GM18951 (cell line): ENCODE data around the gene RANGAP1.

Experiments used
- POLR2A ChIP-seq: IDR thresholded peaks from 4 replicates; pipeline ENCODE4 v1.6.1; 2011; ENCODE audit warnings: mild to moderate bottlenecking; ENCODE audit not compliant: insufficient read length, insufficient read depth; ENCODE audit errors: extremely low read depth
- in situ Hi-C: fragments of 300-500 bp; cut with MboI; formaldehyde crosslinking; loops from one replicate; pipeline ENCODE4 v1.12.0; 2022; ENCODE audit warnings: low sequenced_read_pairs, mixed read lengths, inconsistent platforms; ENCODE audit not compliant: unreplicated experiment

Gene RANGAP1

DNA sequence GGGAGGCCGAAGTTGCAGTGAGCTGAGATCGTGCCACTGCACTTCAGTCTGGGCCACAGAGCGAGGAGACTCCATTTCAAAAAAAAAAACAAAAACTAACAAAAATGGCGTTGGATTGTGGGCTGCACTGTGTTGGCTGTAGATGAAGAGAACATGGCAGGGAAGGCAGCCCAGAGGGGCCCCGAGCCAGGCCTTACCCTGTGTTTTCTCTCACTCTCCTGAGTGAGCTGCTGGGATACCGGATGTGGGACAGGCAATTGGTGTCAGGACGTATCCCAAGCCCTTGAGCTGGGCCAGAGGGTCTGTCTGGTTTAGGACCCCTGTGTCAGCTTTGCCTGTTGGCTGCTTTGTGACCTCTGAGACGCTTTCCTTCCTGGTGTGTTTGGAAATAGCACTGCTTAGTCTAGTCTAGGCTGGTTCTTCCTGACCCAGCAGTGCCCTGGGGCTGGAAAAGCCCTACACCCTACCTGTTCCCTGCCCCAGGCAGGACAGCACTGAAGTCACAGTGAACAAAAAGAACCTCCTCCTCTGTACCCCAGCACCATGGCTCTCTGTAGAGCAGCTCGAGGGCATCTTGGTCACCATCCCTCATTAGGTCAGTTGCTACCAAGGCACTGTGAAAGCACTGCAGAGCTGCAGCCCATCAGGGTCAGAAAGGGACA, 63.0 kb downstream of the RANGAP1 start:
- in situ Hi-C loops: no loop called here
- no peak for TF ChIP-seq POLR2A

DNA sequence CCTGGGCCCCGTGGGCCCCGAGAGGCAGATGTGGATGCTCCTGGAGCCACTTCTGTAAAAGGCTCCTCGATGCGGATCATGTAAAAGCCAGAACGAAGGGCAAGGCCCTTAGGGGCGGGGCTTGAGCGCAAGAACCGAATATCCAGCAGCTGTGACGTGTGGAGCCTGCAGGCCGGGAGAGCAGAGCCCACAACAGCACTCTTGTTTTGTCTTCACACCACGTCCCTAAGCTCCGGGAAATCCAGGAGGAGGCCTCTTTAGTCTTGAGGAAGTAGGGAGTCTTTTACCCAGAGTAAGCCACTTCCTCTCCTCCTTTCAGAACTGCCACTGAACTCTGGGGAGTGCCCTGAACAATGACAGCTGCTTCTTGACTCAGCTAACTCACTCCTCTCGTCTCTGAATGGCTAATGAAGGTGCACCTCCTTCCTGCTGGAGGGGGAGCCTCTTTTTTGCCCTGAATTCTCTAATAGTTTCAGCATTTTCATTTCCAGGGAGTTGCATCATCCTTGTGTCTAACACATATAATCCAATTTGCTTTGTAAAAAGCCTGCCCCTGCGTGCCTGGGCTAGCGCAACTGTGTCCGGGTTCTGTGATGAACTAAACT, 68.3 kb downstream of the RANGAP1 start:
- in situ Hi-C loops: no loop called here
- no peak for TF ChIP-seq POLR2A

DNA sequence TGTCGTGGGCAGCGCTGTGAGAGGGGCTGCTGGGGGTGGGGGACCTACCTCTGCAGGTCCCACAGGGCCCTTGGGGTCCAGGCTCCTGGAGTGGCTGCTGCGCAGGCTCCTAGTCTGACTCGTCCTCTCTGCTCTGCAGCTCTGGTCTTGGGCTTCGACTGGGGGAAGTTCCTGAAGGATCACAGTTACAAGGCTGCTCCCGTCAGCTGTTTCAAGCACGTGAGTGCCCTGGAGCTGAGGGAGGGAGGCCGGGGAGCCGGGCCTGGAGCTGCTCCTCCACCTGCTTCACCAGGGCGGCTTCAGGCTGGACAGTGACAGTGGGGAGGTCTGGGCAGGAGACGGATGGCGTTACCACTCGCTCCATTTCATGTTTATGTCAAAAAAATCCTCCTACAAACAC, 69.0 kb downstream of the RANGAP1 start:
- no peak for TF ChIP-seq POLR2A
- in situ Hi-C loops: no loop called here

- in situ Hi-C loops: no loop called here
- no peak for TF ChIP-seq POLR2A
Observed at GRCh38 chr22:41215926-41216325, 70.1 kb downstream of the RANGAP1 start.

- no peak for TF ChIP-seq POLR2A
- in situ Hi-C loops: no loop called here
Observed at GRCh38 chr22:41215409-41215808, 70.6 kb downstream of the RANGAP1 start.

GRCh38 chr22:41206719-41207118, 79.3 kb downstream of the RANGAP1 start:
- no peak for TF ChIP-seq POLR2A
- in situ Hi-C loops: no loop called here

- peak; percentile 84 for TF ChIP-seq POLR2A
- in situ Hi-C loops: no loop called here
Observed at GRCh38 chr22:41204992-41205900, 80.7 kb downstream of the RANGAP1 start, which contains the start of gene L3MBTL2. Gene L3MBTL2, plus strand, starts transcription at chr22:41205312. Its CDS starts 51 bp downstream, at chr22:41205363.

- no peak for TF ChIP-seq POLR2A
- in situ Hi-C loops: no loop called here
Observed at GRCh38 chr22:41204066-41204465, 81.9 kb downstream of the RANGAP1 start.

GRCh38 chr22:41203118-41203517, 82.9 kb downstream of the RANGAP1 start:
- in situ Hi-C loops: no loop called here
- TF ChIP-seq POLR2A: no peak

DNA sequence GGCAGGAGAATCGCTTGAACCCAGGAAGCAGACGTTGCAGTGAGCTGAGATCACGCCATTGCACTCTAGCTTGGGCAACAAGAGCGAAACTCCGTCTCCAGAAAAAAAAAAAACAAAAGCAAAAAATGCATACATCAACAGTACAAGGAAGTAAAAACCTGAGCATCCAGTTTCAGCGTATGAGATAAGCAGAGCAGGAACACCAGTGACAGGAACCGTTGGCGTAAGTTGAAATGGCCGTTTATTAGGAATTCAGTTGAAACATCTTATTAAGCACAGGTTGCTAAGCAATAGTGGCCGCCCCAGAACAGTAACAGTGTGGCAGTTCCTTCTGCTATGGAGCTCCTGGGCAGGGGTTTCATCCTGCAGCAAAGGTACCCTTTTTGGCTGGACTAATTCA, 84.8 kb downstream of the RANGAP1 start:
- TF ChIP-seq POLR2A: no peak
- in situ Hi-C loops: no loop called here

DNA sequence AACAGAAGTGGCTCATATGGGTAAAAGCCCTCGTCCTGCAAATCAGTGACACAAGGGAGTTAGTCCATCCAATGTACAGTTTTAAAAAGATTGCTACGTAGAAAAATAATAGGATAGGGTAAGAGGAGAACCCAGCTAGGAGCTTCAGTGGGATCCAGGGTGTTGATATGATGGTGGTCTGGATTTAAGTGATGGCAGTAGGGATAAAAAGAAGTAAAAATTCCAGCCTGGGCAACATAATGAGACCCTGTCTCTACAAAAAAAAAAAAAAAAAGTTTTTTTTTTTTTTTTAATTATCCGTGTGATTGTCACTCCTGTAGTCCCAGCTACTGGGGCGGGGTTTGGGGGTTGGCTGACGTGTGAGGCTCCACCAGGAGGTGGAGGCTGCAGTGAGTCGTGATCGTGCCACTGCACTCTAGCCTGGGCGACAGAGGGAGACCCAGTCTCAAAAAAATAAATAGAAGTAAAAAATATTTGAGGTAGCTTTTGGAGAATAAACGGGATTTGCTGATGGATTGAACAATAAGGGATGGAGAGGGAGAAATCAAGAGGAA, 87.9 kb downstream of the RANGAP1 start:
- no peak for TF ChIP-seq POLR2A
- in situ Hi-C loops: no loop called here

- in situ Hi-C loops: no loop called here
- no peak for TF ChIP-seq POLR2A
Observed at GRCh38 chr22:41197038-41197972, 88.7 kb downstream of the RANGAP1 start.
